Measurements from ENCODE around the gene CPAMD8.

Gene CPAMD8

GRCh38 chr19:17041976-17042375 is 15.4 kb upstream of the CPAMD8 start:
- TF ChIP-seq CTCF (IDR thresholded peaks at IDR 0.05; ENCODE audit: low read depth, low read length) = no peak
- no peak overlapping the region for H3K4me3 ChIP-seq (ENCODE audit: low read depth, low read length)

GRCh38 chr19:17037966-17038500 is 11.4 kb upstream of the CPAMD8 start:
- no peak for TF ChIP-seq CTCF (IDR thresholded peaks at IDR 0.05; ENCODE audit: low read depth, low read length)
- H3K4me3 ChIP-seq (ENCODE audit: low read depth, low read length) = no peak overlapping the region

- TF ChIP-seq CTCF (IDR thresholded peaks at IDR 0.05; ENCODE audit: low read depth, low read length) = no peak
These were observed 10.6 kb upstream of the CPAMD8 start for GRCh38 chr19:17037184-17037583.

GRCh38 chr19:17036640-17037039 is 10.0 kb upstream of the CPAMD8 start:
- no peak overlapping the region for H3K4me3 ChIP-seq (ENCODE audit: low read depth, low read length)
- TF ChIP-seq CTCF (IDR thresholded peaks at IDR 0.05; ENCODE audit: low read depth, low read length) = no peak

More at GRCh38 chr19:17037184-17037583, 10.6 kb upstream of the CPAMD8 start:
- H3K4me3 ChIP-seq (ENCODE audit: low read depth, low read length) = no peak overlapping the region

- TF ChIP-seq CTCF (IDR thresholded peaks at IDR 0.05; ENCODE audit: low read depth, low read length) = no peak
- H3K4me3 ChIP-seq (ENCODE audit: low read depth, low read length) = no peak overlapping the region
These were observed 9.3 kb upstream of the CPAMD8 start for GRCh38 chr19:17035842-17036424.

- H3K4me3 ChIP-seq (ENCODE audit: low read depth, low read length) = no peak overlapping the region
- no peak for TF ChIP-seq CTCF (IDR thresholded peaks at IDR 0.05; ENCODE audit: low read depth, low read length)
These were observed 5.1 kb upstream of the CPAMD8 start for GRCh38 chr19:17031741-17032140.

- no peak for TF ChIP-seq CTCF (IDR thresholded peaks at IDR 0.05; ENCODE audit: low read depth, low read length)
These were observed 945 bp upstream of the CPAMD8 start for GRCh38 chr19:17027535-17027975.

More at GRCh38 chr19:17027535-17027975, 945 bp upstream of the CPAMD8 start:
- H3K4me3 ChIP-seq (ENCODE audit: low read depth, low read length) = no peak overlapping the region

Measured in WI38 (cell line).